T-helper 2 cell treated with Interferon-gamma antibody and Interleukin-4, amounts not matched to agents 100 ng/mL and 5 ng/mL, for 36 hours (primary cell): ENCODE results near the gene CARD9. TPM values are rescaled to one million over a fixed set of nuclear protein-coding genes. Genes with fewer than 3 reads are reported as not detected.

ENCODE experiments used
- intact Hi-C: fragments of 100-400 bp; cut with micrococcal nuclease; formaldehyde crosslinking; loops from one replicate; pipeline ENCODE4 v1.15.1; 2023
- total RNA-seq: library from RNA; stranded (reverse); gene quantifications from 2 replicates; pipeline ENCODE4 v1.2.3, GENCODE V29; 2022

The CARD9 gene
- total RNA-seq, 1 donor from 2014 or later = 3.8 TPM

DNA sequence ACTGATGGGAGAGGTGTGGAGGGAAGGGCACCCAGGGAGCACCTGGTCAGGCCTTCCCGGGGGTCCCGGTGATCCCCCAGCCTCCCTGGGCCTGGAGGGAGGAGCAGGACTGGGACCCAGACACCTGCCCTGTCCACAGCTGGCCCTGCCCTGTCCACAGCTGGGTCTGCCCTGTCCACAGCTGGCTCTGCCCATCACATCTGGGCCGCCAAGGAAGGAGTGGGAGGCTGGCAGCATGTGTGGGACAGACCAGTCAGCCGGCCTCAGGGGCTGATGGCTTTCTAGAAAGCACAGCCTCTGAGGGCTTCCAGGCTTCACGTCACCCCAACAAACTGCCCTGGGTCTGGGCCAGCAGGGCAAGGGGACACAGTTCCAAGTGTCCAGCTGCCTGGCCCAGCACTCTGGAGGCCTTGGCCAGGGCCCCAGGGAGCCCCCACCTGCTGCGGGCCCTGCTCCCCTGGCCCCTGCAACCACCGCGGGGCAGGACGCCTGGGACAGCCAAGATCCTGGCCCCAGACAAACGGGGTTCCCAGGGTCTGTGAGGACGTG, 22.1 kb downstream of the CARD9 start:
- intact Hi-C loops = no loop called here

DNA sequence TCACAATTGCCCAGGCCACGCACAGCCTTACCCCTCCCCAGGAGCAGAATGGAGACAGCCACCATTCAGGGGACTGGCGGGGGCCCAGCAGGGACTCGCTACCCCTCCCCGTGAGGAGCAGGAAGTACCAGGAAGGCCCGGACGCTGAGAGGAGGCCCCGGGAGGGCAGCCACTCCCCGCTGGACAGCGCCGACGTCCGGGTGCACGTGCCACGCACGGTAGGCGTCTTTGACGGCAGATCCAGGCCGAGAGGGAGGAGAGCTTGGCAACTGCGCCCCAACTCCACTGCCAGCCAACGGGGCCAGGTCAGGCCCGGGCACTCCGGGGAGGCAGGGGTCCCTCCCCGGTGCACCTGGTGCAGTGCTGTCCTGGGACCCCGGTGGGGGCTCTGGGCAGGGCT, 23.9 kb downstream of the CARD9 start:
- intact Hi-C loops = no loop called here

DNA sequence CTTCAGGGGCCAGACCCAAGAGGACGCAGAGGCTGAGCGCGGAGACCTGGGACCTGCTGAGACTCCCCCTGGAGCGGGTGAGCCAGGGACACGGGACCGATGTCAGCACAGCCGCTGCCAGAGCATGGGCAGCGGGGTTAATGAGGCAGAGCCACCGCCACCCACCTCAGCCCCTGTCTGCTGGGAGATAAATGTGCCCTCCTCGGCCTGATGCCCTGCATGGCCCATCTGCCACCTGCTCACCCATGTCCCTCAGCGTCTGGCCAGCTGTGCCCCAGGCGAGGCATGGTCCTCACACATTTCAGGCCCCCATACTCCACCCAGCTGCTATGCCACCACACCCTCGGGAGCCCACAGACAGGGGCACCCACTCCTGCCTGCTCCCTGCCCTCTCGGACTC, 24.8 kb downstream of the CARD9 start:
- intact Hi-C loops = no loop called here

DNA sequence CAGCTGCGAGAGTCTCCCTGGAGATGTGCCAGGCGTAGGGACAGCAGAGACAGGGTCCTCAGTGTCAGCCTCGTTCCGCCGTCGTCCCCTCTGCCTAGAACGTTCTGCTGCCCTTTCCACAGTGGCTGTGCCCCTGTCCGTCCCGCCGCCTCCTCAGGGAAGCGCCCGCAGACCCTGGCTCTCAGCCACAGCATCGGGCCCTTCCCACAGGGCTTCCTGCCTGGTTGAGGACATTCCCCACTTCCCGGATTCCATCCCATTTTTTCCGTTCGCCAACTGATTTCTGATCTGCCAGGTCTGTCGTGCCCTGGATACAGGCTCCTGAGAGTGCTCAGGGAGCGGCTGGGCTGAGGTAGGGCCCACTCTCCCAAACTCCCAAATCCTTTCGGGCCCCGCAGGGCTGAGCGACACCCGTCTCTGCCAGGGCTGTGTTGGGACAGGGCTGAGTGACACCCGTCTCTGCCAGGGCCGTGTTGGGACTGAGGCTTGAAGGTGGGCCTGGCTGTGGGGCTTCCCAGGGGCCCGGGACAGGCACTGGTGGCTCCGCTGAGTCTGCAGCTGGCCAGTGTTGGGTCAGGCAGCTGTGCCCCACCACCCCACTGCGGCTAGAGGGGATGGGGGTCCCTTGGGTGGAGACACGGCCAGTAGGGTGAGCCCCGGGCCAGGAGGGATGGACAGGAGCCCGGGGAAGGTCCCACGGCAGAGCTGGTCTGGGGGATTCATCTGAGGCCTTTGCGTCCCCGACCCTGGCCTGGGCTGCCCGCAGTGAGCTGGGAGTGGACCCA, 25.8 kb downstream of the CARD9 start:
- intact Hi-C loops = no loop called here

DNA sequence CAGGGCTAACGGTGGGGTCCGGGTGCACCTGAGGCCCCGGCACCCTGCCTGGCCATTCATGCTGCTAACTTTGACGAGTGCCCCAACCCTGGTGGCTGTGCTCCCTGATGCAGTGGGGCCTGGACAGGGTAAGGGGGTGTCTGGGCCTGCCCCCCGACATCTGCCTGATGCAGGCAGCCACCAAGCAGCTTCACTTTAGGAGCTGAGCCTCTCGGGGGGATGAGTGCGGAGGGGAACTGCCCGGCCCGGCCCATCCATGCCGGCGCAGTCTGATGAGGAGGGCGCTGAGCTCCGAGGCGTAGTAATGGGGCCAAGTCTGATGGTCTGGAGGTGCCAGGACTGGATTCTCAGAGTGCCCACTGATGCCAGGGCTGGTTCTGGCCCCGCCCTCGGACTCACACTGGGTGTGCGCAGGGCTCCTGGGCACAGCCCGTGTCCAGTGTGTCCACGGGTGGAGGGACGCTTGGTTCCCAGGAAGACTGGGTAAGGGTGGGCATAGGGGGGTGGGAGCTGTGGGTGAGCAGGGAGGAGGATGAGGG, 26.5 kb downstream of the CARD9 start:
- intact Hi-C loops = no loop called here

DNA sequence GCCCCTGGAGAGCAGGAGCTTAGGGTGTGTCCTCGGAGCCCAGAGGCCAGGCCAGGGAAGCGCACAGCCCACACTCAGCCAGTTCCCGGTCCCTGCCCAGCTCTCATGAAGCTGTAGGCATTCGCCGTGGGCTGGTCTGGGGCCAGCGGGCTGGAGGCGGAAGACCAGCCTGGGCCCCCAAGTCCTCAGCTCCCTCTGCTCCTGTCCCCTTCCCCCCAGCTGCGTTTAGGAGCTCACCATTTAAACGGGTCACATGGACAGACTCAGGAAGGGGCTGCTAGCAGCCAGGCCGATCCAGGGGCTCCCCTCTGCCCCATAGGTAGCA, 27.4 kb downstream of the CARD9 start:
- intact Hi-C loops = no loop called here

DNA sequence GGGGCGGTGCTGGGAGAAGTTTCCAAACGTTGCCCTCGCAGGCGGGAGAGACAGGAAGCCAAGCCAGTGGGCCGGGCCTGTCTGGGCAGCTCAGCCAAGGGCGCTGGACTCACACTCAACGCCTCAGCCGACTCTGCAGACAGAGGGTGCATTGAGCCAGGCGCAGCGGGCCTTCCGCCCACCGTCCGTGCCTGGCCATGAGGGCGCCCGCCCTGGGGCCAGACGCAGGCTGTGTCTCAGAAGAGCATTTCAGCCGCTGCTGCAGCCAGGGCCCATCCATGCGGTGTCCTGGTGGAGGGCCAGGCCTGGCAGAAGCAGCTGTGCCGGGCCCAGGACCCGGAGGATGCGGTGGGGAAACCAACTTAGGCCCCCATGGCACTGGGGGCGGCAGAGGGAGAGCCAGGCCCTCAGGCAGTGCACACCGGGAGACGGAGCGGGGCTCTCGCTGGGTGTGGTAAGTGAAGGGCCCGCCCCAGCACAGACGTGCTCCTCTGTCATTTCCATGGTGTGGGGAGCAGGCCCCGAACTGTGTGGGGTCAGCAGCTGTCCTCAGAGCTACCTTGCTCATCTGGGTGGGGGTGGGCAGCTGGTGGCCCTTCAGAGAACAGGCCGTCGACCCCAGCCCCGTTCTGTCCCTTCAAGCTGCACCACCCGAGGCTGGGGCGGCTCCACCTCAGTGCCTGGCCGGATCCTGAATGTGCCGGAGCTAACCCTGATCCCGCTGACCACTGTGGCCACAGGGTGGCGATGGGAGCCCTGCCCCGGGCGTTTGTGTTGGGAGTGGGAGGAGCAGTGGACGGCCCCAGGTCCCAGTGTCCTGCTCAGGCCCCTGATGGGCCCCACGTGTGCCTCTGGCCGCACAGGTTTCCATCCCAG, 27.9 kb downstream of the CARD9 start:
- intact Hi-C loops = no loop called here

DNA sequence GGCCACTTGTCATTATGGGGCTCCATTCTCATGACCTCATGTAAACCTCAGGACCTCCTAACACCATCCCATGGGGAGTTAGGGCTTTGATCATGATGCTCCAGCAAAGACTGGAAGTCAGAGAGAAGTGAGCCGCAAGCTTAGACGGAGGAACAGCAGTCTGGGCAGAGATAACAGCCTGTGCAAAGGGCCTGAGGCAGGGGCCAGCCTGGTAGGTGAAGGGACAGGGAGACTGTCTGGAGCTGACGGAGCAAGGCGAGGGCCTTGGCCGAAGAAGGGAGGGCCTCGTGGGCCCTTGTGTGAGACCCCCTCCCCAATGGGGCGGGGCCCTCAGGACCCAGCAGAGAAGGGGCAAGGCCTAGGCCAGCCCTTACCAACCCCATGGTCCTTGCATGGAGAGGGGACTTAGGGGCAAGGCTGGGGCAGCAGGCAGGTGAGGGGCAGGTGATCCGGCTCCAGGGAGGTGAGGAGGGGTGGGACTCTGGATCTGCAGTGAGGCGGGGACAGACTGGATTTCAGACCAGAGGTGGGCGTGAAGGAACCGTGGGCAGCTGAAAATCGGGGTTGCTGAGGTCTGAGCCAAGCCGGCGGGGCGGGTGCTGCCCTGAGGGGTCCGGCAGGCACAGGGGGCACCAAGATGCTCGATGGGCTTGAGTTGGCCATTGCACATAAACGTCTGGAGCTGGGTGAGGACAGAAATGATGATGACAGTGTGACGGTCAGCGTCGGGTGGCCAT, 28.8 kb downstream of the CARD9 start:
- intact Hi-C loops = no loop called here

DNA sequence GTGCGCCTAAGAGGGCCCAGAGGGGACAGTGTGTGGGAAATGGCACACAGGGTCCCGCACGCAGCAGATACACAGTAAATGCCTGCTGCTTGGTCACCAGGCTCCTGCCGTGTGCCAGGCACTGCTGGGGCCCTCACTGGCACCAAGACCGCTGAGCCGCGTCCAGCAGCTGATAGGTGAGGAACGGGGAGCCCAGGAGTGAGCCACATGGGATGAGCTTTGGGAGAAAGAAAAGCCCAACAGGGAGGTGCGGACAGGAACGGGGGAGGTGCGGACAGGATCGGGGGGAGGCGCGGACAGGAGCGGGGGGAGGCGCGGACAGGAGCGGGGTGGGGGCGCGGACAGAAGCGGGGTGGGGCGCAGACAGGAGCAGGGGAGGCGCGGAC, 29.6 kb downstream of the CARD9 start:
- intact Hi-C loops = loop anchor here (2.0 kb wide), 1 partner anchor 19 kb away; the partner anchor contains the start of gene DNLZ

DNA sequence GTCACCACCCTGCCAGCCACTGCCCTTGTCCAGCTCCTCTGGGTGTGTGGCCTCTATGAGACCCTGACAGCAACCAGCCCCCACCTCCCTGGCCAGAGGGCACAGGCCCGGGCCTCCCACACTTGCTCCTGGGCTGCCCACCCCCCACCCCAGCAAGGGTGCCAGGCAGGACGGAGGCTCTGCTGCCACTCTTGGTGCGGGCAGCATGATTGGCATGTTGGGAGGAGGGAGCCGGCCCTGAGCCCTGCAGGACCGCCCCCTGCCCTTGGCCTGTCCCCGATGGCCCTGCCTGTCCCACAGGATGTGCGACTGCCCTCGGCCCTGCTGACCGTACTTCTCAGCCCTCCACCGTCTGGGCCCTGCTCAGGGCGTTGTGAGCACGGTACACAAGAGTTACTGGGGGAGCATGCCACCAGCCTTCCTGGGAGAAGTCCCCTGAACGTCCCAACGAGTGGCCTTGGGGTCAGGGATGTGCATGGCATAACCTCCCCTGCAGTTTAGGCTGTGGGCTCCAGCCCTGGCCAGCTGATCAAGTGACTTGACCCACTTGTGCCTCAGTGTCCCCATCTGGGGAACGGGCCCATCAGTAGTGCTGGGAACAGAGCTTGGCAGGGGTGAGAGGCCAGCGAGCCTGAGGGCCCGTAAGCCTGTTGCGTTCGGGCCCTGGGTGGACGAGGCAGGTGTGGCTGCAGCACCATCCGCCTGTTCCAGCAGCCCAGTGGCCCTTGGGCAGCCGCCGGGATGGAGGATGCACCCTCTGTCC, 30.2 kb downstream of the CARD9 start:
- intact Hi-C loops = loop anchor here (2.0 kb wide), 1 partner anchor 19 kb away; the partner anchor contains the start of gene DNLZ

DNA sequence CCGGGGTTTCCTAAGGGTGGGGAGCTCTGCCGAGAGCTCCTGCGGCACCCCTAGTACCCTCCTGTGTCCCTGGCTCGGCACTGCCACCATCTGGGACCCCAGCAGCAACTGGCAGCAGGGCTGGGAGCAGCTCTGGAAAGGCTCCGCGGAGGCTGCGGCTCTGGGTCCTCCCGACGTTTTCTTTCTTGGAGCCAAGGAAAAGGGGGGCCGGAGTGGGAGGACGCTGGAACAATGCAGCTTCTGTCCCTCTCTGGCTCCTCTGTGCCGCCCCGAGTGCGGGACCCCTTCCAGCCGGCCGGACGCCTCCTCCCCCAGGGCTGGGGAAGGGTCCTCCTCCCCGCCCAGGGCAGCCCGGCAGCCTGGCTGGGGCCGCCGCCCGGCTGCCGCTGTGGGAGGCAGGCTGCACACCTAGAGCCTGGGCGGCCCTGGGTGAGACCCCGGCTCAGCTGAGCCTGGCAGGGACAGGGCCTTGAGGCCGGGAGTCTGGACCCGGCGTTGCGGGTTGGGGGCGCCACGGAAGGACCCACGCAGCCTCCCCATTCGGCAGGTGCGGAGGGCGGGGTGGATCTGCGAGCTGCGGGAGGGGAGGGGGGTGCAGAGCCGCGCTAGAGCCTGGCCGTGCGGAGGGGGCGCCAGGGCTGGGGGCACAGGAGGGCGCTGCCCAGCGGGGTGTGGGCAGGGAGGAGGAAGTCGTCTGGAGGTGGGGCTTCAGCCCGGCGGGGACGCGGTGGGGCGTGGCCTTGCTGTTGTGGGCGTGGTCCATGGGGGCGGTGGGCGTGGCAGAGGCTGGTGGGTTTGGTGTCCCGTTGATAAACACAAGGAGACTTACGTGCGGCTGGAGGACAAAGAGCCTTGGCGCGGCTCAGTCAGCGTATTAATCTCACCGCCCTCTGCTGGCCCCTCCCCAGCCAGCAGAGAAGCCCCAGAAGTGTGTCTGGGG, 31.0 kb downstream of the CARD9 start:
- intact Hi-C loops = loop anchor here (2.0 kb wide), 1 partner anchor 20 kb away; the partner anchor contains the start of gene DNLZ

DNA sequence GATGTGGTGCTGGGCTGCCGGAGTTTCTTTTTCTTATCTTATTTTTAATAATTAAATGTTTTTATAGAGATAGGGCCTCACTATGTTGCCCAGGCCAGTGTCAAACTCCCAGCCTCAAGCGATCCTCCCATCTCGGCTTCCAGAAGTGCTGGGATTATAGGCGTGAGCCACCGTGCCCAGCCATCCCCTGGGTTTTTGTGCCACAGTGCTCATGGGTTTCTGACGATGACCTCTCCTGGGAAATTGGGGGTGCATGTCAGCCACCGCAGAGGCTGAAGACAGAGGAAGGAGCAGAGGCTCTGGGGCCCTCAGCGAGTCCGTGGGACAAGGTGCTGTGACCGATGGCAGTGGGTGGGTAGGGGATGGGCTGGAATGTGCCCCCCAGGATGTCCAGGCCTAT, 31.7 kb downstream of the CARD9 start:
- intact Hi-C loops = loop anchor here (2.0 kb wide), 1 partner anchor 21 kb away; the partner anchor contains the start of gene DNLZ

DNA sequence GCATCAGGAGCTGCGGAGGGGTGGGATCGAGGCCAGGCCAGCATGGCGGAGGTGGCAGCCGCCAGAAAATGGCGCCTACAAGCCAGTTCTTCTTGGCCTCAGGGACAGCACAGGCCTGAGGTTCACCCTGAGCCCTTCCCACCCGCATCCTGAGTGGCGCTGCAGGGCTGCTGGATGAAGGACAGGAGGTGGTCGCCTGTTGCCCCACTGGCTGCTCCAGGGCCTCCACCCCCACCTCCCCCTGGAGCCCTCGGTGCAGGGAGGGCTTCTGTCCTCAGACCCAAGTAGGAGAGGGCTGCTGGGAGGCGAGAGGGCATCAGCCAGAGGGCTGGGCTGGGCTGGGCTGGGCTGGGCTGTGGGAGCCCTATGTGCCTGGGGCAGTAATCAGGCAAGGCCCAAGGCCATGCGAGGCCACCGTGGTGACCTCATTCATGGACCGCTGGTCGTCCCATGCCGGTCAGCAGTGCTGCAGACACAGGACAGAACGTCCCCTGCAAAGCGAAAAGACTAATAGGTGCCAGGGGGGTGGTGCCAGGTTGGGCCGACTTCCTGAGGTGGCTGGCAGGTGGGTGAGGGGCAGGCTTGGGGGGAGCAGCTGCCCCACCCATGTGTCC, 32.3 kb downstream of the CARD9 start:
- intact Hi-C loops = no loop called here

DNA sequence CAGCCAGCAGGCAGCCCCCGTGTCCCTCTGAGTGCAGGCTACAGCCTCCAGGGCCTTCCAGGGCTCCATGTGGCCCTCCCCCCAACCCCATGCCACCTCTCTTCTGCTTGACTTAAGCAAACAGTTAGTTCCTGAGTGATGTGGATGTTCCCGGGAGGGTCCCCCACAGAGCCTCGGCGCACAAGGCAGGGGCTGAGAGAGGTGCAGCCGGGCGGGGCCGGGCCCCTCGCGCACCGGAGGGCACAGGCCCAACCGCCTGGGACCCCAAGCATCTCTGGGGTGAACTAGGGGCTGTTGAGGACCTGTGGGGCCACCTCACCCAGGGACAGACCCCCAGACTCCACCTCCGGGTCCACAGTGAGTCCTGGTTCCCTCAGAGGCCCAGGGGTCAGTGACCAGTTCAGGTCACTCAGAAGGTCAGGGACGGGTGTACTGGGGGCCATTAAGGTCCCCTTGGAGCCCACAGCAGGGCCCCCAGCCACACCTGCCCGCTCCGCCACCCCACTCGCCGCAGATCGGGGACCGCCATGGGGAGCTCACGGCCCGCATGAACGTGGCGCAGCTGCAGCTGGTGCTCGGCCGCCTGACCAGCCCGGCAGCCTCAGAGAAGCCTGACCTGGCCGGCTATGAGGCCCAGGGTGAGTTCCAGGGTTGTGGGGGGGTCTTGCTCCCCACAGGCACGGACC, 33.0 kb downstream of the CARD9 start:
- intact Hi-C loops = no loop called here

DNA sequence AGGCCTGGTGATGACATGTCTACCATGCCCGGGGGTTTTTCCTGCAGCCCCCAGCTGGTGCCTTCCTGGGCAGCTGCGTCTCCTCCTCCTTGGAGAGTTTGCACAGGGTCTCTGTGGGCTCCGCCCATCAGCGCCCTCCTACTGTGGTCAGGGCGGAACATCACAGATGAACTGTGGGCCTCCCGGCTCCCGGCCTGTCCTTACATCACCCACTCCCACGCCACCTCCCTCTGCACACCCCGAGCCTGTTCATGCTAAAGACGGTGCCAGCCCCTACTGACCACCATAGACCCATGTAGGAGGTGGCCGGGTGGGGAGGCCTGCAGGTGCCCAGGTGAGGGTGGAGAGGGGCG, 33.5 kb downstream of the CARD9 start:
- intact Hi-C loops = no loop called here

DNA sequence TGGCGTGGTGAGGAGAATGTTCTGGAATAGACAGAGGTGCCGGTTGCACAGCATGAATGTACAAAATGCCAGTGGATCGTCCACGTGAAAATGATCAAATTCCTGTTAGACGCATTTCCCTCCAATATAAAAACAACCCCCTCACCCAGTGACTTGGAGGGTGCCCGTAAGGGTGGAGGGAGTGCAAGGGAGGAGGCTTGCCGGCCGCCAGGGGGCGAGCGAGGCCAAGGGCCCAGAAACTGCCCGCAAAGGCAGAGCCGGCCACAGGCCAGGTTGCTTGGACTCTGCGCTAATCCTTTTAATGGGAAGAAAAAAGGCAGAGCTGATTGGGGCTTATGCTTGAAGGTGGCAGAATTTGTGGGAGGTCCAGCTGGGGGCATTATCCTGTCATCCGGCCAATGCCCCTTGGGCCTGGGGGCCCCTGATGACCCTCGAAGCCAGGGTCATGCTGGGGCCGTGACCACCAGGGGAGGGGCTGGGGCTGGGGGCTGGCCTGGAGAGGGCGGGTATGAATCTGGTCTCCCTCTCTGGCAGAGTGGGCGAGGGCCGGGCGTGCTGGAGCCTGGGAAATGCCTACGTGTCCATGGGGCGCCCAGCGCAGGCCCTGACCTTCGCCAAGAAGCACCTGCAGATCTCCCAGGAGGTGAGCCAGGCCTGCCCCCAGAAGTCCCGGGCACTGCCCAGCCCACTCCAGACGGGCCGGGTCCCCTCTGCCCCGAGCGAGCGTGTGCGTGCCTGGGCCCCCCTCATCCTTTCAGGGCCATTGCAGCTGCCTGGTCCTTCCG, 34.1 kb downstream of the CARD9 start:
- intact Hi-C loops = no loop called here

DNA sequence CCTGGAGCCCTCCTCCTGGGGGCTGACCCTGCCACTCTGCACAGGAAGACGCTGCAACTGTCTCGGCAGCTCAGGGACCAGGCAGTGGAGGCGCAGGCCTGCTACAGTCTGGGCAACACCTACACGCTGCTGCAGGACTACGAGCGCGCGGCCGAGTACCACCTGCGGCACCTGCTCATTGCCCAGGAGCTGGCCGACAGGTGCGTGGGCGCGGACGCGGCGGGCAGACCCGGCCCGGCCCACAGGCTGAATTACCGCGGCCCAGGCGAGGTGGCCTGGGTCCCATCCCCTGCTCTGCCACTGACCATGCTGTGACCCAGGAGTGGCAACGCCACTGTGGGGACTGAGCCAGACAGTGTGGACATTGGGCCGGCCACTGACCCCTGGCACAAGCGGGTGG, 35.0 kb downstream of the CARD9 start:
- intact Hi-C loops = no loop called here
